CD4-positive, CD25-positive, alpha-beta regulatory T cell (primary cell): ENCODE measurements around the gene GALNT2. TPM values are rescaled to one million over a fixed set of nuclear protein-coding genes. Genes with fewer than 3 reads are reported as not detected.

Source experiments
- ATAC-seq, 2 donors: fragments of 150-1000 bp; cut with Tn5 transposase; one replicate each; pipeline ENCODE4 v1.10.0; 2021; ENCODE audit warnings: low read depth in 2 of 2, moderate number of reproducible peaks in 2 of 2, moderate library complexity in 1 of 2
- DNase-seq, 3 donors: peaks; one replicate each; pipeline versions ENCODE4 v3.0.0 to v3.0.0-alpha.2; 2012 to 2022; ENCODE audit warnings: mixed read lengths in 1 of 3
- H3K27ac ChIP-seq: one replicate; pipeline ENCODE4 v1.7.0; 2013; ENCODE audit warnings: mild to moderate bottlenecking, low read length; ENCODE audit not compliant: insufficient read depth, poor library complexity, severe bottlenecking
- H3K27me3 ChIP-seq: one replicate; pipeline ENCODE4 v1.7.0; 2013; ENCODE audit warnings: low read length; ENCODE audit not compliant: control insufficient read depth, insufficient read depth
- H3K36me3 ChIP-seq: one replicate; pipeline ENCODE4 v1.7.0; 2013; ENCODE audit warnings: mild to moderate bottlenecking, low read length, moderate library complexity; ENCODE audit not compliant: control insufficient read depth, insufficient read depth
- H3K4me1 ChIP-seq: 2 replicates; pipeline ENCODE4 v1.7.0; 2013; ENCODE audit warnings: mild to moderate bottlenecking, low read length; ENCODE audit not compliant: insufficient read depth, control insufficient read depth, poor library complexity, severe bottlenecking
- H3K4me3 ChIP-seq: one replicate; pipeline ENCODE4 v1.7.0; 2013; ENCODE audit warnings: low read depth, mild to moderate bottlenecking, low read length, moderate library complexity
- H3K9me3 ChIP-seq, 2 experiments: 1 replicate in 1 of 2; 2 replicates in 1 of 2; pipeline ENCODE4 v1.7.0; 2013; ENCODE audit warnings: low read length in 2 of 2, mild to moderate bottlenecking in 1 of 2, moderate library complexity in 1 of 2; ENCODE audit not compliant: control insufficient read depth in 2 of 2
- H3K27ac Mint-ChIP-seq, 3 donors: one replicate each; pipeline ENCODE4 v1.8.0; 2020 to 2022; ENCODE audit warnings: mild to moderate bottlenecking in 3 of 3, mixed read lengths in 3 of 3, moderate library complexity in 2 of 3
- H3K27me3 Mint-ChIP-seq: one replicate; pipeline ENCODE4 v1.8.0; 2022; ENCODE audit warnings: mild to moderate bottlenecking, mixed read lengths
- H3K36me3 Mint-ChIP-seq: one replicate; pipeline ENCODE4 v1.8.0; 2020; ENCODE audit warnings: mixed read lengths
- H3K4me1 Mint-ChIP-seq, 4 donors: one replicate each; pipeline ENCODE4 v1.8.0; 2020 to 2022; ENCODE audit warnings: mixed read lengths in 4 of 4, mild to moderate bottlenecking in 1 of 4
- H3K4me3 Mint-ChIP-seq, 4 donors: one replicate each; pipeline ENCODE4 v1.8.0; 2020 to 2022; ENCODE audit warnings: mild to moderate bottlenecking in 4 of 4, mixed read lengths in 4 of 4, moderate library complexity in 3 of 4
- H3K9me3 Mint-ChIP-seq, 7 donors: one replicate each; pipeline ENCODE4 v1.8.0; 2020 to 2022; ENCODE audit warnings: mixed read lengths in 7 of 7, mild to moderate bottlenecking in 3 of 7, moderate library complexity in 2 of 7
- polyA plus RNA-seq, 4 donors: library from polyadenylated mRNA; unstranded; fragments of 300-500 nt; fragmentation: Illumina TruSeq; gene quantifications; one replicate each; pipeline ENCODE4 v1.2.3, GENCODE V29; 2021
- total RNA-seq: library from RNA; stranded (reverse); gene quantifications from one replicate; pipeline ENCODE4 v1.2.3, GENCODE V29; 2022

GALNT2 gene
- total and polyA plus RNA-seq, 5 donors from 2014 or later, result 10.9 to 15.8 (median 13.1) TPM

DNA sequence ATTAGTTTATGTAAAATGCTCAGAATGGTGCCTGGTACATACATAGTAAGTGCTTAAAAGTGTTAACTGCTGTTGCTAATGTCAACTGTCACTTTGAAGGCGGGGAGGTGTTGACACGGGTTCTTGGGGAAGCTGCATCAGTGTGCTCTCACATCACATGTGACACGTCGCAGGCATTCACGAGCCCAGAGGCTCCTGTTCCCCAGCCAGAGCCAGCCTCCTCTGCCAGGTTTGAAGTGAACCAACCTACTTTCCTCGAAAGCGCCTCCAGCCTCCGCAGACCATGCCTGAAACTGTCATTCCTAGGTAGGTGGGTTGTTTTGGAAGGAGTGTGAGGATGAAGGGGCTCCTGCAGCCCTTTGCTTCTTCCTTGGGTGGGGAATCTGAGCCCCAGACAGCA is 13.8 kb downstream of the GALNT2 start:
- ATAC-seq, result no peak
- DNase-seq, result no peak
- H3K4me3 ChIP-seq, result no peak overlapping the region
- peaks cover 6% of the 10 kb centered on the region for H3K4me1 ChIP-seq
- Mint-ChIP-seq H3K4me3 (no peak overlapping the region), H3K9me3 (peaks cover 0 to 4% (median 0%) of the 10 kb centered on the region in 7 donors), H3K36me3 (peaks cover 6% of the 10 kb centered on the region), H3K27me3 (no peaks in the 10 kb centered on the region), H3K27ac (no peak overlapping the region), H3K4me1 (peaks cover 9 to 64% (median 38%) of the 10 kb centered on the region in 4 donors)
- H3K36me3 ChIP-seq, result peaks cover 2% of the 10 kb centered on the region
- no peak overlapping the region for H3K27ac ChIP-seq
- H3K27me3 ChIP-seq, result no peaks in the 10 kb centered on the region
- H3K9me3 ChIP-seq, result peaks cover 0 to 8% of the 10 kb centered on the region in 2 experiments

DNA sequence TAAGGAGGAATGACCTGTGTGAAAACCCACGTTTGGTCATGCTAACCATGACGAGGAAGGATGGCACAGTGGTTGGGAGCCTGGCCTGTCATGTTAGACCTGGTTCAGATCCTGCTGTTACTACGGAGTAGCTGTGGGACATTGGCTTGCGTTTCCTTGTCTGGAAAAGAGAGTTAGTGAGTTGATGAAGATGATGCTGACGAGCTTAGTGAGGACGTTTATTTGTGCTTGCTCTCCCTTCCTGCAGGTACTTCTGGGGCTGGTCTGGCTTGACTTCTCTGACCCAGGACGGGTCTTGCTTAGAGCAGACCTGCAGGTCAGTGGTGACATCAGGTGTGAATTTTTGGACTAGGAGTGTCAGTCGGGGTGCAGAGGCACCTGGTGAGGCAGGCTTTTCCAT is 14.7 kb downstream of the GALNT2 start:
- Histone ChIP-seq H3K9me3 (peaks cover 0 to 8% of the 10 kb centered on the region in 2 experiments), H3K27me3 (no peaks in the 10 kb centered on the region), H3K27ac (no peak overlapping the region), H3K4me1 (peaks cover 6% of the 10 kb centered on the region), H3K4me3 (no peak overlapping the region), H3K36me3 (peaks cover 2% of the 10 kb centered on the region)
- DNase-seq, result no peak
- H3K27ac Mint-ChIP-seq, result peak overlapping the region in 1 of 3 donors; percentile 91
- H3K4me3 Mint-ChIP-seq, result no peak overlapping the region
- no peak for ATAC-seq
- H3K27me3 Mint-ChIP-seq, result no peaks in the 10 kb centered on the region
- peaks cover 10 to 60% (median 33%) of the 10 kb centered on the region in 4 donors for H3K4me1 Mint-ChIP-seq
- H3K9me3 Mint-ChIP-seq, result peaks cover 0 to 4% (median 0%) of the 10 kb centered on the region in 7 donors
- H3K36me3 Mint-ChIP-seq, result no peaks in the 10 kb centered on the region

DNA sequence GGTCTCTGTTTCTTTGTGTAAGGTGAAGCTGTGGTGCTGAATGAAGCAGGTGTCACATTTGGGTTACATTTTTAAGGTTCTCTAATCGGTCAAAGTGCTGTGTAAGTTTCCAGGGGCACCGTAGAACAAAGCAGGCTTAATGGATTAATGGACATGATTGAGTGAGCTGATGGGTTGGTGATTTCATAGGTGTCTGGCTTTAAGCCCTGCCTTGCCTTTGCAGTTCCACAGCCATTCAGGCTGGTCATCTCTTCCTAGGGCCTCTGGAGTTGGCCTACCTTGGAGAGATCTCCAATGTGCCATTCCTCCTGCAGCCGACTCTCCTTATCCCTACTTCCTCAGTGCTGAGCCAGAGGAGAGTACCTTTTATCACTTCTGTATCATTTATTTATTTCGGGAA is 15.2 kb downstream of the GALNT2 start:
- Mint-ChIP-seq H3K4me3 (peak overlapping the region in 1 of 4 donors; percentile 38), H3K27ac (peak overlapping the region in 1 of 3 donors; percentile 91), H3K9me3 (peaks cover 0 to 4% (median 0%) of the 10 kb centered on the region in 7 donors), H3K36me3 (no peaks in the 10 kb centered on the region), H3K27me3 (no peaks in the 10 kb centered on the region), H3K4me1 (peaks cover 13 to 60% (median 29%) of the 10 kb centered on the region in 4 donors)
- ATAC-seq (no peak), DNase-seq (no peak)
- no peak overlapping the region for H3K27ac ChIP-seq
- H3K4me1 ChIP-seq, result peaks cover 6% of the 10 kb centered on the region
- no peaks in the 10 kb centered on the region for H3K36me3 ChIP-seq
- H3K27me3 ChIP-seq, result no peaks in the 10 kb centered on the region
- no peak overlapping the region for H3K4me3 ChIP-seq
- peaks cover 0 to 8% of the 10 kb centered on the region in 2 experiments for H3K9me3 ChIP-seq

DNA sequence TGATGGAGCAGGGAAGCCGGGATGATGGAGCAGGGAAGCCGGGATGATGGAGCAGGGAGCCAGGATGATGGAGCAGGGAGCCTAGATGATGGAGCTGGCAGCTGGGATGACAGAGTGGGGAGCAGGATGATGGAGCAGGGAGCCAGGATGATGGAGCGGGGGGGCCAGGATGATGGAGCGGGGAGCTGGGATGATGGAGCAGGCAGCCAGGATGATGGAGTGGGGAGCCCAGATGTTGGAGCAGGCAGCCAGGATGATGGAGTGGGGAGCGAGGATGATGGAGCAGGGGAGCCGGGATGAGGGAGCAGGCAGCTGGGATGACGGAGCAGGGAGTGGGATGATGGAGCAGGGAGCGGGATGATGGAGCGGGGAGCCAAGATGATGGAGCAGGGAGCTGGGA is 16.0 kb downstream of the GALNT2 start:
- ATAC-seq (no peak), DNase-seq (no peak)
- H3K9me3 Mint-ChIP-seq, result peaks cover 0 to 4% (median 0%) of the 10 kb centered on the region in 7 donors
- no peaks in the 10 kb centered on the region for H3K36me3 Mint-ChIP-seq
- H3K4me1 Mint-ChIP-seq, result peaks cover 18 to 64% (median 32%) of the 10 kb centered on the region in 4 donors
- H3K27me3 ChIP-seq, result no peaks in the 10 kb centered on the region
- no peaks in the 10 kb centered on the region for H3K36me3 ChIP-seq
- H3K9me3 ChIP-seq, result peaks cover 0 to 8% of the 10 kb centered on the region in 2 experiments
- peak overlapping the region in 1 of 3 donors; percentile 72 for H3K27ac Mint-ChIP-seq
- H3K4me1 ChIP-seq, result peaks cover 6% of the 10 kb centered on the region
- H3K27ac ChIP-seq, result no peak overlapping the region
- no peaks in the 10 kb centered on the region for H3K27me3 Mint-ChIP-seq
- H3K4me3 Mint-ChIP-seq, result peak overlapping the region in 1 of 4 donors; percentile 16
- H3K4me3 ChIP-seq, result no peak overlapping the region

DNA sequence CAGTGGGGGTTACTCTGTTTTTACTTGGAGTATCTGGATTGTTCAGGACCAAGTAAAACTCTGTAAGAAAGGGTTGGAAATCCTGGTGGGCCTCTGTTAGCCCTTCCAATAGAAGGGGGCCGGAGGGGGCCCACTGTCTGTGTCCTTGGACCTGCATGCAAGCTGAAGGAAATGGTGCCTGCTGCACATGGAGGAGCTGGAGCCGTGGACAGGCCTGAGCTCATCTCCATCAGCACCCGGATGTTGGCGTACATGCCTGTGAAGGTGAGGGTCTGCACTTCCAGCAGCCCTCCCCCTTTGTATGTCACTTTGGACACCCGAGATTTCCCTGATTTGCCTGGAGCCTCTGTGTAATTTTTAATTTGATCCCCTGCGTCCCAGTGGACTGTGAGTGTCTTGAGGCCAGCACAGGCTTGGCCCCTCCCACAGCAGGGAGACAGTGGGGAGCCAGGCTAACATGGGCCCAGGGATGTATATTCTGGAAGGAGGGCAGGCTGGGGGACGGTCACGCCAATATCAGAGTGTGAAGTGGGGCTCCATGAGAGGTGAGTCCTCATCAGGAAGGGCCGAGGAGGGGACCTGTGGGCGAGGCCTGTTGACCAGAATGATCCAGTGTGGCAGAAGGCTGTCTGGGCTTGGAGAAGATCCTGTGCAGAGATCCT is 16.8 kb downstream of the GALNT2 start:
- Mint-ChIP-seq H3K36me3 (peaks cover 3% of the 10 kb centered on the region), H3K4me3 (no peak overlapping the region), H3K9me3 (peaks cover 0 to 4% (median 0%) of the 10 kb centered on the region in 7 donors), H3K27ac (peak overlapping the region; percentile 75 to 77 (median 75)), H3K4me1 (peaks cover 21 to 64% (median 33%) of the 10 kb centered on the region in 4 donors), H3K27me3 (no peaks in the 10 kb centered on the region)
- Histone ChIP-seq H3K36me3 (no peaks in the 10 kb centered on the region), H3K9me3 (peaks cover 0 to 8% of the 10 kb centered on the region in 2 experiments), H3K4me3 (no peak overlapping the region), H3K27me3 (no peaks in the 10 kb centered on the region), H3K27ac (no peak overlapping the region), H3K4me1 (peaks cover 6% of the 10 kb centered on the region)
- ATAC-seq, result no peak
- DNase-seq, result no peak

DNA sequence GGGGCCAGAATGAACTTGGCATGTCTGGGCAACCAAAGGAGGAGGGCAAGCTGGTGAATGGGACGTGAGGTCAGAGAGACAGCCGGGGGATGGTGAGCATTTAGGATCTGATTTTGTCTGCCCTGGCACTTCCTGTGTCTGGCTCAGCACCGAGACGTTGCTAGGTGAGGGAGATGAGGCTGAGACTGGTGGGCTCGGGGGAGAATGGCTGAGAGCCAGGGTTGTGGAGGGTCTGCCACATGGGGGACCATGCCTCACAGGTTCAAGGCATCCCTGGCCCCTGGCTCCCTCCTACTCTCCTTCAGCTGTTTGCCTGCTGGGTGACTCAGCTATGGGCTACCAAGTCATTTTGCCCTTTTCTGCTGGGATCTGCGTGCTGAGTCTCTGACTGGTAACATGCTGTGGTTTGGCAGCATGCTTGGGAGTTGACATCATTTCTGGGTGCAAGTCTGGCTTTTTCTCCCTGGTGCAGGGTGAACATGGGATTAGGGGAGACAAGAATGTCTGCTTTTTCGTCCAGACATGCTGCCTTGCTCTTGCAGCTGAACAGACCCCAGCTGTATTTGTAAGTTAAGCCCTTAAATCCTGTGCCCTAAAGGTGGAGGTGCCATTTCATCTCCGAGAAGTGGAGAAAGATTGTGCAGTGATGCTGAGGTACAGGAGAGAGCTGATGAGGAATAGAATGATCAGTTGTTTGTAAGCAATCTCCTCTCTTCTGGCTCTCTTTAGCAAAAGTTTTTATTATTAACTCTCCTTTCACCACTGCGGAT is 17.6 kb downstream of the GALNT2 start:
- peaks cover under 1% of the 10 kb centered on the region for H3K36me3 ChIP-seq
- H3K27ac Mint-ChIP-seq, result peak overlapping the region; percentile 75 to 77 (median 75)
- ATAC-seq (peak; percentile 43 to 53), DNase-seq (peak in 1 of 3 donors; percentile 45)
- H3K36me3 Mint-ChIP-seq, result peaks cover 8% of the 10 kb centered on the region
- peaks cover 6% of the 10 kb centered on the region for H3K4me1 ChIP-seq
- peaks cover 0 to 8% of the 10 kb centered on the region in 2 experiments for H3K9me3 ChIP-seq
- H3K4me3 Mint-ChIP-seq, result peak overlapping the region in 2 of 4 donors; percentile 14 to 29
- peaks cover 0 to 4% (median 0%) of the 10 kb centered on the region in 7 donors for H3K9me3 Mint-ChIP-seq
- no peak overlapping the region for H3K27ac ChIP-seq
- H3K27me3 Mint-ChIP-seq, result no peaks in the 10 kb centered on the region
- H3K4me1 Mint-ChIP-seq, result peaks cover 28 to 64% (median 32%) of the 10 kb centered on the region in 4 donors
- no peak overlapping the region for H3K4me3 ChIP-seq
- no peaks in the 10 kb centered on the region for H3K27me3 ChIP-seq

DNA sequence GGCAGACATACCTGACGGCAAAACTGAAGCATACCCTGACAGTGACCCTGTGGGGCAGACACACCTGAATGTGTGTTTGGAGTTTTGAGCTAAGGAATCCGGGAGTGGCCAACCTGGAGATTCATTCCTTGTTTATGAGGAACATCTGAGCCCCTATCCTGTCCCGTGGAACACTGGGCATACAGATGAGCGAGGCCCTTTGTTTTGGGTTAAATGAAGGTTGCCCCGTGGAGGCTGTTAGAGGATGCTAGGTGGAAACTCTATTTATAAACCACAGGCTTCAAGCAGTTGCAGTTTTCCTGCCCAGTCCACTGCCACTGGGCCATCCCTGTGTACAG is 18.1 kb downstream of the GALNT2 start:
- H3K27me3 Mint-ChIP-seq, result no peaks in the 10 kb centered on the region
- peaks cover 13% of the 10 kb centered on the region for H3K36me3 Mint-ChIP-seq
- peaks cover 2% of the 10 kb centered on the region for H3K36me3 ChIP-seq
- H3K4me1 Mint-ChIP-seq, result peaks cover 26 to 59% (median 31%) of the 10 kb centered on the region in 4 donors
- no peaks in the 10 kb centered on the region for H3K27me3 ChIP-seq
- no peak for ATAC-seq
- H3K27ac ChIP-seq, result no peak overlapping the region
- no peak overlapping the region for H3K4me3 ChIP-seq
- H3K4me1 ChIP-seq, result peaks cover 6% of the 10 kb centered on the region
- H3K27ac Mint-ChIP-seq, result peak overlapping the region in 1 of 3 donors; percentile 75
- H3K9me3 Mint-ChIP-seq, result peaks cover 0 to 4% (median 0%) of the 10 kb centered on the region in 7 donors
- H3K9me3 ChIP-seq, result peaks cover 0 to 8% of the 10 kb centered on the region in 2 experiments
- H3K4me3 Mint-ChIP-seq, result no peak overlapping the region
- DNase-seq, result no peak
